ENCODE results near the gene POLK.
A peak's percentile ranks its signal among the peaks of the same experiment; 100 is the strongest.

GRCh38 chr5:75509546-75509945 is 2.1 kb upstream of the POLK start:
- TF ChIP-seq CTCF (IDR thresholded peaks at IDR 0.05; ENCODE audit: low read depth, low read length, missing input control) = no peak
- no peak for TF ChIP-seq MAX (IDR thresholded peaks at IDR 0.05)
- no peak for TF ChIP-seq FOXA1 (IDR thresholded peaks at IDR 0.05)
- TF ChIP-seq YY1 (IDR thresholded peaks at IDR 0.05) = peak; percentile 19
